Erythroblast (primary cell): ENCODE data around the gene SUCNR1.
"Not testable (repeated sequence)": the region's sequence is repeated elsewhere in the genome, so short reads cannot be mapped to it uniquely, and the experiment has no call there.

ENCODE experiments used
- DNase-seq, 2 experiments: peaks; one replicate each; lab custom pipeline; 2025; lab: John Stamatoyannopoulos, UW
- GATA1 ChIP-seq: IDR thresholded peaks from 2 replicates; pipeline ENCODE4 v1.6.1; 2011; ENCODE audit warnings: low read depth, mild to moderate bottlenecking, control low read depth, low read length, moderate library complexity
- POLR2A ChIP-seq: IDR thresholded peaks from 2 replicates; pipeline ENCODE4 v1.6.1; 2011; ENCODE audit warnings: mild to moderate bottlenecking, low read length

Gene SUCNR1

GRCh38 chr3:151925876-151926275, 52.4 kb downstream of the SUCNR1 start:
- DNase-seq, result no peak
- TF ChIP-seq POLR2A, result no peak
- TF ChIP-seq GATA1, result no peak

- DNase-seq, result no peak
Observed at GRCh38 chr3:151926956-151927355, 53.5 kb downstream of the SUCNR1 start.

DNA sequence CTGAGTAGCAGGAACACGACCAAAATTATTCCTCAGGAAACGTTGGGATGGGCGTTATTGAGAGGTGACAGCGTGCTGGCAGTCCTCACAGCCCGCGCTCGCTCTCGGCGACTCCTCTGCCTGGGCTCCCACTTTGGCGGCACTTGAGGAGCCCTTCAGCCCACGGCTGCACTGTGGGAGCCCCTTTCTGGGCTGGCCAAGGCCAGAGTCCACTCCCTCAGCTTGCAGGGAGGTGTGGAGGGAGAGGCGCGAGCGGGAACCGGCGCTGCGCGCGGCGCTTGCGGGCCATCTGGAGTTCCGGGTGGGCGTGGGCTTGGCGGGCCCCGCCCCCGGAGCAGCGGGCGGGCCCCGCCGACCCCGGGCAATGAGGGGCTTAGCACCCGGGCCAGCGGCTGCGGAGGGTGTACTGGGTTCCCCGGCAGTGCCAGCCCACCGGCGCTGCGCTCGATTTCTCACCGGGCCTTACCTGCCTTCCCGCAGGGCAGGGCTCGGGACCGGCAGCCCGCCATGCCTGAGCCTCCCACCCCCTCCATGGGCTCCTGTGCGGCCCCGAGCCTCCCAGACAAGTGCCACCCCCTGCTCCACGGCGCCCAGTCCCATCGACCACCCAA, 54.6 kb downstream of the SUCNR1 start:
- not testable (repeated sequence) for DNase-seq

More at GRCh38 chr3:151926956-151927355, 53.5 kb downstream of the SUCNR1 start:
- TF ChIP-seq GATA1 (no peak), POLR2A (no peak)

GRCh38 chr3:151931171-151931570, 57.7 kb downstream of the SUCNR1 start:
- TF ChIP-seq GATA1 (no peak), POLR2A (no peak)
- DNase-seq, result no peak

GRCh38 chr3:151933234-151933853, 59.9 kb downstream of the SUCNR1 start:
- DNase-seq, result peak in 1 of 2 experiments; percentile 7
- TF ChIP-seq POLR2A (no peak), GATA1 (no peak)
